ENCODE measurements around the gene CELSR1. TPM values are rescaled to one million over a fixed set of nuclear protein-coding genes. Genes with fewer than 3 reads are reported as not detected.

The CELSR1 gene
- total RNA-seq, 1 experiment from 2014 or later, result 19.6 TPM

DNA sequence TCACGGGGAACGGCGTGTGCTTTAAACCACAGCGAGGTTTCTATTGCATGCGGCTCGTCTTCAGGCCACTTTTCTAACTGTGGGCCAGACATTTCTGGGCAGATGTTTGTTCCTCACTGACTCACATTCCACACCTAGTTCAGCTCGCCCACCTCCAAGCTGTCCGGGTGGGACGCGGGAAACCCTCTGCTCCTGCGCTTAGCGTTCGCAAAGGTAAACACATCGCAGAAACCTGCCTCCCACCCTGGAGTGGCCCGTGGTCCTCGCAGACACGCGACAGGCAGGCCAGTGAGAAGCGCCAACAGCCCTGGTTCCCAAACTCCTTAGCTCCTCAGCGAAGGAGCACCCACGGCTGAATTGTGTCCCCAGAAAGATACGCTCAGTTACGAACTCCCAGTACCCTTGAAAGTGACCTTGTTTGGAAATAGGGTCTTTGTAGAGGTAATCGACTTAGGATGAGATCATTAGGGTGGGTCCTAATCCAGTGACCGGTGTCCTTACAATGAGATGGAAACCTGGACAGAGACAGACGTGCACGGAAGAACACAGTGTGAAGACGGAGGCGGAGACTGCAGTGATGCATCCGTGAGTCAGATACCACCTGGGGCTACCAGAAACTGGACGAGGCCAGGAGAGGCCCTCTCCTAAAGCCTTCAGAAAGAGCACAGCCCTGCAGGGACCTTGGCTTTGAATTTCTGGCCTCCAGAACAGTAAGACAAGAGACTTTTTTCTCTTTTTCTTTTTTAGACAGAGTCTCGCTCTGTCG lies 82.7 kb downstream of the CELSR1 start:
- TF ChIP-seq EZH2 (IDR thresholded peaks at IDR 0.05) (no peak), SP1 (IDR thresholded peaks at IDR 0.05; ENCODE audit: low read depth) (peak; percentile 85), EGR1 (IDR thresholded peaks at IDR 0.05; ENCODE audit: low read depth) (peak; percentile 66), FOSL1 (IDR thresholded peaks at IDR 0.05; ENCODE audit: low read depth) (peak; percentile 92), JUND (IDR thresholded peaks at IDR 0.05) (peak; percentile 77; the same call in 1 of the 2 replicates), POLR2AphosphoS5 (IDR thresholded peaks at IDR 0.05; ENCODE audit: low read depth, low read length) (peak; percentile 45; the same call in 1 of the 2 replicates)
- TF ChIP-seq, protein P1, sequence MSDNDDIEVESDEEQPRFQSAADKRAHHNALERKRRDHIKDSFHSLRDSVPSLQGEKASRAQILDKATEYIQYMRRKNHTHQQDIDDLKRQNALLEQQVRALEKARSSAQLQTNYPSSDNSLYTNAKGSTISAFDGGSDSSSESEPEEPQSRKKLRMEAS (IDR thresholded peaks at IDR 0.05), result peak; percentile 81
- TF ChIP-seq, protein P2, sequence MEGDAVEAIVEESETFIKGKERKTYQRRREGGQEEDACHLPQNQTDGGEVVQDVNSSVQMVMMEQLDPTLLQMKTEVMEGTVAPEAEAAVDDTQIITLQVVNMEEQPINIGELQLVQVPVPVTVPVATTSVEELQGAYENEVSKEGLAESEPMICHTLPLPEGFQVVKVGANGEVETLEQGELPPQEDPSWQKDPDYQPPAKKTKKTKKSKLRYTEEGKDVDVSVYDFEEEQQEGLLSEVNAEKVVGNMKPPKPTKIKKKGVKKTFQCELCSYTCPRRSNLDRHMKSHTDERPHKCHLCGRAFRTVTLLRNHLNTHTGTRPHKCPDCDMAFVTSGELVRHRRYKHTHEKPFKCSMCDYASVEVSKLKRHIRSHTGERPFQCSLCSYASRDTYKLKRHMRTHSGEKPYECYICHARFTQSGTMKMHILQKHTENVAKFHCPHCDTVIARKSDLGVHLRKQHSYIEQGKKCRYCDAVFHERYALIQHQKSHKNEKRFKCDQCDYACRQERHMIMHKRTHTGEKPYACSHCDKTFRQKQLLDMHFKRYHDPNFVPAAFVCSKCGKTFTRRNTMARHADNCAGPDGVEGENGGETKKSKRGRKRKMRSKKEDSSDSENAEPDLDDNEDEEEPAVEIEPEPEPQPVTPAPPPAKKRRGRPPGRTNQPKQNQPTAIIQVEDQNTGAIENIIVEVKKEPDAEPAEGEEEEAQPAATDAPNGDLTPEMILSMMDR (IDR thresholded peaks at IDR 0.05 in 2 of 3, conservative IDR thresholded peaks at IDR 0.05 in 1 of 3; ENCODE audit: borderline replicate concordance in 1 of 3, insufficient read depth in 1 of 3, low read depth in 2 of 3, low read length in 2 of 3), result no peak
- no TSS peak for BruUV-seq (replicated peaks)
- POLR2A ChIA-PET, result no interaction called here
- peak overlapping the region; percentile 27 for H3K27ac ChIP-seq (ENCODE audit: low read depth, low read length)
- ATAC-seq (peak; percentile 97), DNase-seq (ENCODE audit: low read depth, low spot score) (peak; percentile 65)
- RAD21 ChIA-PET (ENCODE audit: low non-redundant PET in 1 of 2, low total read pairs in 2 of 2, uncharacterized antibody in 2 of 2, unreplicated experiment in 2 of 2), result no interaction called here
- no peaks in the 10 kb centered on the region for H3K9me3 ChIP-seq (ENCODE audit: control insufficient read depth in 1 of 2, insufficient read depth in 1 of 2, low read depth in 1 of 2, low read length in 2 of 2)
- H3K9ac ChIP-seq (ENCODE audit: low read length), result peak overlapping the region; percentile 40; the same call in 1 of the 2 replicates
- H3K4me2 ChIP-seq (ENCODE audit: low read length), result peak overlapping the region; percentile 78
- no peaks in the 10 kb centered on the region for H3K27me3 ChIP-seq (ENCODE audit: insufficient read depth, low read length)
- peaks cover 17 to 84% of the 10 kb centered on the region in 2 experiments for H3K4me1 ChIP-seq (ENCODE audit: control insufficient read depth in 1 of 2, insufficient read depth in 2 of 2, low read length in 2 of 2)
- intact Hi-C loops (cut with micrococcal nuclease), result loop anchor here (10.0 kb wide), 1 partner anchor 80 kb away; the partner anchor contains the start of gene CELSR1
- peak overlapping the region in 1 of 2 experiments; percentile 32; a peak in 1 of 4 replicates for H3K4me3 ChIP-seq (replicated peaks in 1 of 2; ENCODE audit: low read depth in 1 of 2, low read length in 2 of 2)
- H2AFZ ChIP-seq (ENCODE audit: low read depth, low read length, poor library complexity, severe bottlenecking), result no peak overlapping the region
- no peaks in the 10 kb centered on the region for H4K20me1 ChIP-seq (ENCODE audit: insufficient read depth)
- no peaks in the 10 kb centered on the region for H3K79me2 ChIP-seq (ENCODE audit: insufficient read depth, low read length)
- CTCF ChIA-PET, result no interaction called here
- H3K36me3 ChIP-seq (ENCODE audit: control insufficient read depth in 1 of 2, insufficient read depth in 2 of 2, low read length in 2 of 2), result no peaks in the 10 kb centered on the region
- H3K9me2 ChIP-seq (ENCODE audit: insufficient read depth), result no peaks in the 10 kb centered on the region
